ENCODE measurements around the gene TKTL1.

Gene TKTL1

DNA sequence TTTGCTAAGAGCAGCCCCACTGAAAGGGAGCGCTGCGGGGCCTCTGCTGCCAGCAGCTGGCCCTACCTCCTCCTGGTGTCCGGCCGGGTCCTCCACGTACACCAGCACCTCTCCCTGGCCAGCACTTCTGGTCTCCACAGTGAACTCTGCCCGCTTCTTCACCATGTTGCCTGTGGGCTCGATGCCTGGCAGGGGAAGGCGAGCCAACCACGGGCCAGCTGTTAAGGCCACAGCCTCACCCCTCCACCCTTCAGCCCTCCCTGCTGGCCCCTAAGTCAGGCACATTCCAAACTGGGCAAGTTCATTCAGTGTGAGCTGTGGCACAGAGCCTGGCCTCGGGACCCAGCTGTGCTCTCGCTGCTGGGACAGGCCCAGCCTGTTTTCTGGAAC, 71.1 kb downstream of the TKTL1 start:
- DNase-seq (ENCODE audit: low read depth), result no peak
- no peak for TF ChIP-seq CTCF (IDR thresholded peaks at IDR 0.05; ENCODE audit: insufficient read depth, low read depth, low read length, missing control alignments)
- no peak overlapping the region for H3K4me3 ChIP-seq (ENCODE audit: low read length)

- H3K4me3 ChIP-seq (ENCODE audit: low read length), result no peak overlapping the region
- no peak for DNase-seq (ENCODE audit: low read depth)
- no peak for TF ChIP-seq CTCF (IDR thresholded peaks at IDR 0.05; ENCODE audit: insufficient read depth, low read depth, low read length, missing control alignments)
These were observed 72.1 kb downstream of the TKTL1 start for GRCh38 chrX:154367474-154368308.

DNA sequence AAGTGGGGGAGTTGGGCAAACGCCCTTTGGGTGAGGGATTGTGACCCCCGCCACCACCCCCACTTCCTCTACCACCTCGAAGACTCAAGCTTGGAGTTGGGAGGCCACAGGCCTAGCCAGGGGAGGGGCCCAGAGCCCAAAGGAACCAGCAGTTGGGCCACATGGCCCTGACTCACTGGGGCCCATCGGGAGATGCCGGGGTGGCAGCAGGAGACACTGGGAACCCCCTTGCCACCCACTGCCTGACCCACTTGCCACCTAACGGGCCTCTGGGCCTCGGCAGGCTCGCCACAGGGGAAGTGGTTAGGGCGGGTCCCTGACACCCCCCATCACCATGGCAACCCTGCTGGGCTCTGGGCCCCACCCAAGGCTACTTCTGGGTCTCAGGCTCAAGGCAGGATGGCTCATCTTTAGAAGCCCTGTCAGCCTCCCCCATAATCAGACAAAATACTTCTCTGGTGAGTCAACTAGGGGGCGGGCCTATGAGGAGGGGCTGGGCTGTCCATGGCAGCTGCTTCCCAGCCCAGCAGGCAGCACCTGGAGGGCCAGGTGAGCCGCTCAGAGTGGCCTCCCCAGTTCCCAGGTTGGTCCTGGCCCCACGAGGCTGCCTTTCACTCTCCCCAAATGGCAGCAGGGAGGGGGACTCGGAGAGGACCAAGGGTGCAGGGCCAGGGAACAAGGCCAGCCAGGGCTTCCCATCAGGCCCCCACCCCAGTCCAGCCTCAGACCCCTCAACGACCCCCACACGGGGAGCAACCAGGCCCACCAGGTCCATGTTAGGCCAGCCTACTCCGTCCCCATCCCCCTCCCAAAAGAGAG, 73.2 kb downstream of the TKTL1 start:
- peak overlapping the region; percentile 47 for H3K4me3 ChIP-seq (ENCODE audit: low read length)
- no peak for TF ChIP-seq CTCF (IDR thresholded peaks at IDR 0.05; ENCODE audit: insufficient read depth, low read depth, low read length, missing control alignments)
- peak; percentile 91 for DNase-seq (ENCODE audit: low read depth)

GRCh38 chrX:154369449-154370299, 74.1 kb downstream of the TKTL1 start:
- no peak for TF ChIP-seq CTCF (IDR thresholded peaks at IDR 0.05; ENCODE audit: insufficient read depth, low read depth, low read length, missing control alignments)
- peak; percentile 82 for DNase-seq (ENCODE audit: low read depth)
- H3K4me3 ChIP-seq (ENCODE audit: low read length), result peak overlapping the region; percentile 58

DNA sequence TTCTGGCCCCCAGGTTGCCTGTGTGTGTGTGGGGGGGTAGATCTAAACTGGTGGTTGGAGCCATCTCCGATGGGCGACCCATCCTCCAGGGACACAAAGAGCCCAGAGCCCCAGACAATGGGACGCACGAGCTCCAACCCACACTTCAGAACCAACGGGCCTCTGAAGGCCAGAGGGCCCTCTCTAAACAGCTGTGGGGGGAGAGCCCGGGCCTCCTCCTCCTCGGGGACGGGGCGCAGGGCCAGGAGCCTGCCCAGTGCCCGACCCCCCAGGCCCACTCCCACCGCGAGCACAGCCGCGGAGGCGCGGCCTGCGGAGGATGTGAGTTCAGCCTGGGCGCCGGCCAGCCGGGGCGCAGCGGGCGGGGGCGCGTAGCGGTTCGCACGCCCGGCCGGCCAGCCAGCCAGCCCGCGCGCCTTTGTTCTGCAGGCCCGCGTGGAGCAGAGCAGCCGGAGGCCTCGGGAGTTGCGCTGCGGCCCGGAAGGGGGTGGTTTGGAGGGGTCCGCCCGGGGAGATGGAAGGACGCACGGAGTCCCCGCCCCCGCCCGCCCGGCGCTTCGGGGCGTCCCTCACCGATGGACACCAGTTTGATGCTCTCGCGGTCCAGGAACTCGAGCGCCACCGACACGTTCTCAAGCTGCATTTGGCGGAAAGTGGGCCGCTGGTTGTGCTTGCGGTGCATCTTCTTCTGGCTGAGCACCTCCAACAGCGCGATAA, 74.9 kb downstream of the TKTL1 start:
- TF ChIP-seq CTCF (IDR thresholded peaks at IDR 0.05; ENCODE audit: insufficient read depth, low read depth, low read length, missing control alignments), result no peak
- no peak for DNase-seq (ENCODE audit: low read depth)
- peak overlapping the region; percentile 58 for H3K4me3 ChIP-seq (ENCODE audit: low read length)

Measured in epithelial cell of esophagus (primary cell).